NCI-H2081 (cell line): Measurements from ENCODE around the gene PRKD1.

Experiments used
- DNase-seq, 2 experiments: peaks; one replicate each; lab custom pipeline; 2025; lab: John Stamatoyannopoulos, UW

Gene PRKD1

GRCh38 chr14:29838752-29839151 is 88.9 kb downstream of the PRKD1 start:
- DNase-seq = no peak

- DNase-seq = no peak
Observed at GRCh38 chr14:29836395-29836794, 91.3 kb downstream of the PRKD1 start.

GRCh38 chr14:29832042-29832441 is 95.6 kb downstream of the PRKD1 start:
- no peak for DNase-seq

- no peak for DNase-seq
Observed at GRCh38 chr14:29829851-29830250, 97.8 kb downstream of the PRKD1 start.

DNA sequence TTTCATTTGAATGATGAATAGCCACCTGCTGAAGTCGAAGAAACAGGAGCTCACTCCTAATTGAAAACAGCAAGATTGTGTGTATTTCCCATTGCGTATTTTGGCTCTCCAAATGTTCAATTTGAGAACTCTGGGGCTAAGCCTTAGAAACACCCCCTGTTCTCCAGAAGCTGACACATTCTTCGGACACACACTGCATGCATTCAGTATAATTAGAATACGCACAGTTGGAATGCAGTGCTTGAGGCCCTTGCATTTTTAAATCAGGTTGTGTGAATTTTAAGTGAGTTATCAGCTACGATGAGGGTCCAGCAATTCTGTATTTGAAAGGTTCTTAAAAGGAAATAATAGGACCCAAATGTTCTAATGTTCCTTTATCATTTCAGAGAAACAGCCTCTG is 103.8 kb downstream of the PRKD1 start:
- DNase-seq = no peak

- DNase-seq = peak; percentile 47 to 87
Observed at GRCh38 chr14:29822430-29822709, 105.3 kb downstream of the PRKD1 start.

GRCh38 chr14:29821661-29822429 is 105.8 kb downstream of the PRKD1 start:
- peak in 1 of 2 experiments; percentile 52 for DNase-seq

DNA sequence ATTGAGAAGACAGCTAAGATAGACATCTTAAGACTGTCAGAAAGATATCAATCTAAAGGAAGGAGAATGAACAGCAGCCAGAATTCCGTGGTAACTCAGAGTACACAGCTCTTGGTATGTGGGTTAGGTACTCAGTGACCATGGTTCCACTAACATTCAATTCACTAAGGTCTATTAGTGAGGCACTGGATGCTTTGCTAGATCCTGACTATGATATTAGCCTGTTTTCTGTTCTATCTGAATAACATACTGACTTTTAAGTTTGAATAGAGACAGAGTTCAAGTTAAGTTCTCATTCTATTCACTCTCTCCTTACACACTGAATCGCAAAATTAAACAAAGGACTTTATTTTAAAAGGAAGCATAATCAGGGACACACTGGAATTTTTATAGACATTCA is 106.4 kb downstream of the PRKD1 start:
- DNase-seq = no peak

DNA sequence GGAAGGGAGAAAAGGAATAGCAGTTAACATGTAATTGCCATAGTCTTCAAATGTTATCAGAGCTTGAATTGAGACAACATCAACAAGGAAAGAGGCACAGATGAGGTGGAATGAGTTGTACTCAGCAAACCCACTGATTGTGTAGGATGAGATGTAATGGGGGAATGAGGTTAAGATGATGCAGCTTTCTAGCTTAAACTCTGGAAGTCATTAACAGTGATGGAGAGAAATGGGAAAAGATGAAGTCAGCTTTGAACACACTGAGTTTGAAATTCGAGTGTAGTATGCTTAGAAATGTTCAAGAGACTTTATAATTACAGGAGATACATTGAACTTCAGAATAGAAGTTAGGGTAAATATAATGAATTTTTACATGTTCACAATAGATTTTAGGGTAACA is 106.9 kb downstream of the PRKD1 start:
- no peak for DNase-seq

DNA sequence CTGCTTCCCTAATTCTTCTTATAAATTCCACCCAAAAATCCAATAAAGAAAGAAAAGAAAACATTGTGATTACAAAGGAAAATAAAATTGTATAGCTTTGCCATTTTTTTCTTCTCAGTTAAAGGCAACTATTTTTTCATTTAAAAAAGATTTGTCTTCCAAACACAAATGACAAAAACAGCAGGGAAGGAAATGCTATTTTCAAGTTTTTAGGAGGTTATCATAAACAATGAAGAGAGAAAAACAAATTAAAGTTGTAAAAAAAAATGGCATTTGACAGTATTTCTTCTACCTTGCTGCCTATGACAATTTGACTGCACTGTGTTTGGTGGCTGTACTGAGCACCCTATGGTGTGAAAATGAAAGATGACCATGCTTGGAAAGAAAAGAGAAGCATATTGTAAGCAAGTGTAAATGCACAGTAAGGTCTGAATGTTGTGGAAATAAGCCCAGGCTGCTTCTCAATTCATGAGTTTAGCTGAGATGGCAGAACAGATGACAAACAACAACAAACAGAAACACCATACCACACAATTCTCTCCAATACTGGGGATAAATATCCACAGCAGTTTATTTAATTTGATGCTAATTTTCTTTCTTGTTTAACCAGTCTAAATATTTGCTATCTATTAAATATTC is 109.8 kb downstream of the PRKD1 start:
- no peak for DNase-seq

- DNase-seq = no peak
Observed at GRCh38 chr14:29815016-29815674, 112.5 kb downstream of the PRKD1 start.

GRCh38 chr14:29814156-29815015 is 113.3 kb downstream of the PRKD1 start:
- DNase-seq = peak; percentile 45 to 76

GRCh38 chr14:29810682-29811081 is 117.0 kb downstream of the PRKD1 start:
- peak; percentile 79 to 95 for DNase-seq

DNA sequence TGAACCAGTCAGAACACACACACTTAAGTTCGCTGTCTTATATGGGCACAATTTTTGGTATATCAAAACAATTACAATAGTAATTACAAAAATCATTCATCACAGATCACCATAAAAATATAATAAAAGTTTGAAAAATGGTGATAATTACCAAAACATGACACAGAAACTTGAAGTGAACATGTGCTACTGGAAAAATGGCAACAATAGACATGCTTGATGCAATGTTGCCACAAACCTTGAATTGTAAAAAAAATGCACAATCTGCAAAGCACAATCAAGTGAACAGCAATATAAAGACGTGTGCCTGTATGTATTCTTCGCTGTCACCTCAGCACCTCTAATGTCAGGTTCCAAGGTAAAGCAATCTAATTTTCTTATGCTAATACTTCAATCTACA is 117.6 kb downstream of the PRKD1 start:
- no peak for DNase-seq

DNA sequence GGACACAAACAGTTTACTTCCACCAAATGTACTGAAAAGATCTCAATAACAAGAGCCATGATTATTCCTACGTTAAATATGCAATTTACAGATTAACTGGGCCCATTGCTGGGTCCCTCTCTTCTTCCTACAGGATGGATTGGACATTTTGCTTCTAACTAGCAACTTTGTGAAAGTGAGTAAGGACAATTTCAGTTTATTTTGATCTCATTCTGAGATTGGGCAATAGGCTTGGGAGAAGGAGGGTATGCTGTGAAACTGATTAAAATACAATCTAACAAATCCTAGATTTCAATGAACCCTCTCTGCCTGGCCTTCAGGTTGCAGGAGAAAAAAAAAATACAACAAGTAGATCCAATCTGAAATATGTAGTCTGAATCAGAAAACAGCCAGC is 121.5 kb downstream of the PRKD1 start:
- DNase-seq = no peak

DNA sequence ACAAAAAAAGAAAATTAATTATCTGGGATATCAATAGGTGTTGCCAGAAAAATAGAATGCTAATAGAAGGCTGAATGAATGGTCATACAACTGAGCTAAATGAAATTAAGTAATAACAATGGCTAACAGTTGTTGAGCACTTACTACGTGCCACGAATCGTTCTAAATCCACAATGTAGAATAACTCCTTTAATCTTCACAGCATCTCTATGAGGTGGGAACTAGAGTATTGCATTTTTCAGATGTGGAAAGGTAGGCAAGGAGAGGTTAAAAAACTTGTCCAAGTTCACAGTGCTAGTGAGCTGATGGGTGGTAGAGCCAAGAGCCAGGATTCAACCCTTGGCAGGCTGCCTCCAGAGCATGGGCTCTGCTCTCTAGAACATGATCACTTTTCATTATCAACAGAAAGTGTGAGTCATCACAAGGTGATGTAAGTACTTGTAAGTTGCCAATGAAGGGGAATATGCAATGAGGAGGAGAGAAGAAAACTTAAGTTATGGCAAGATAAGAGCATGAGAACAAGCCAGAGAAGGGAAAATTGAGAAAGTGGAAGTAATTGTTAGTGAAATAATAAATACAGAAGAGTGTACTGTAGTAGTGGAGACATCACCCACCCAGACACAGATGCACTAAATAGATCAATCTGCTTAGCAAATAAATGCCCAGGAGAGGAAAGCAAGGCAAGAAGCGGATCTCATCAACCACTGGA is 122.1 kb downstream of the PRKD1 start:
- DNase-seq = peak in 1 of 2 experiments; percentile 17

GRCh38 chr14:29804481-29805266 is 123.0 kb downstream of the PRKD1 start:
- DNase-seq = no peak

GRCh38 chr14:29803045-29803444 is 124.6 kb downstream of the PRKD1 start:
- DNase-seq = no peak

DNA sequence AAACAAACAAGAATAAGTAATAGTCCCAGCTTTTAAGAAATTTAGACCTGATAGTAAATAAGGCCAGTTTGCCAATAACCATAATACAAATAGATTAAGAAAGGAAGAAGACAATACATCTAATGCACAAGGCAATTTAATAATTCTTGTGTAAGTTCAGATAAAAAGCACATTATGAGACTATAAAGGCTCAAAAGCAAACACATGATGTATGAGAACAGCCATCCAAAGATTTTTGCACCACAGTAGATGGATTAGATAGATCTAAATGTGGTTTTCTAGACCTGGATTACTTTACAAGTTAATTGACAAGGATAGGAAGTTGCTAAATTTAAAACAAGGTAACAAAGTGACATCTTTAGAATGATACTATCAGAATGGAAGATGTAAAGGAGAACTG is 125.4 kb downstream of the PRKD1 start:
- DNase-seq = no peak

GRCh38 chr14:29800961-29801360 is 126.7 kb downstream of the PRKD1 start:
- DNase-seq = no peak
